ENCODE data around the gene ARSB. TPM values are rescaled to one million over a fixed set of nuclear protein-coding genes. Genes with fewer than 3 reads are reported as not detected.
A peak's percentile ranks its signal among the peaks of the same experiment; 100 is the strongest.

Gene ARSB
- polyA plus RNA-seq, 1 of the 3 experiments (the other 2 are of a cell fraction) = 12.5 TPM

- TF ChIP-seq MXI1 (IDR thresholded peaks at IDR 0.05; ENCODE audit: low read depth, low read length) (peak; percentile 75), MAX (IDR thresholded peaks at IDR 0.05; ENCODE audit: low read depth) (peak; percentile 58), GATA2 (CRISPR knock-in tag; IDR thresholded peaks at IDR 0.05) (no peak; the same call in 1 of the 2 replicates), USF2 (IDR thresholded peaks at IDR 0.05; ENCODE audit: borderline replicate concordance, low read depth, low read length) (no peak), FOXM1 (IDR thresholded peaks at IDR 0.05; ENCODE audit: low read depth) (no peak), MEF2A (IDR thresholded peaks at IDR 0.05; ENCODE audit: borderline replicate concordance, low read depth) (no peak), NFIC (IDR thresholded peaks at IDR 0.05; ENCODE audit: borderline replicate concordance) (no peak), ELF1 (IDR thresholded peaks at IDR 0.05) (no peak), GABPA (IDR thresholded peaks at IDR 0.05; ENCODE audit: low read depth) (no peak), CTCF (IDR thresholded peaks at IDR 0.05) (no peak)
Observed at GRCh38 chr5:78908173-78909061, 76.7 kb downstream of the ARSB start (continued).

- WGBS (ENCODE audit: low lambda C conversion rate) = 75% methylated on average over 11 of the region's 11 CpGs
- no peak overlapping the region for H3K4me3 ChIP-seq (ENCODE audit: low read depth in 2 of 2, low read length in 1 of 2)
- peak overlapping the region; percentile 78 for H3K4me2 ChIP-seq
- peaks cover 34% of the 10 kb centered on the region for H3F3A ChIP-seq (replicated peaks; ENCODE audit: insufficient read depth)
- H3K4me1 ChIP-seq (ENCODE audit: control insufficient read depth in 1 of 2, insufficient read depth in 2 of 2, low read depth in 1 of 2, low read length in 1 of 2) = peaks cover 28 to 32% of the 10 kb centered on the region in 2 experiments
- no peaks in the 10 kb centered on the region for H3K79me2 ChIP-seq (ENCODE audit: insufficient read depth)
- no peaks in the 10 kb centered on the region for H3K9me3 ChIP-seq
- peak overlapping the region; percentile 64 to 93 for H3K27ac ChIP-seq (ENCODE audit: low read depth in 2 of 2, low read length in 1 of 2)
- DNase-seq = no peak
- H3K36me3 ChIP-seq (replicated peaks in 1 of 2; ENCODE audit: control insufficient read depth in 1 of 2, insufficient read depth in 2 of 2, low read length in 1 of 2) = no peaks in the 10 kb centered on the region
- TF ChIP-seq JUND (IDR thresholded peaks at IDR 0.05) (peak; percentile 21; the same call in 1 of the 2 replicates), YY1 (IDR thresholded peaks at IDR 0.05; ENCODE audit: low read depth) (no peak), EP300 (IDR thresholded peaks at IDR 0.05; ENCODE audit: borderline replicate concordance in 1 of 2, low read depth in 1 of 2, low read length in 1 of 2) (peak in 1 of 2 experiments; percentile 45; a peak in 1 of 4 replicates), USF2 (IDR thresholded peaks at IDR 0.05; ENCODE audit: borderline replicate concordance, low read depth, low read length) (no peak), PBX3 (IDR thresholded peaks at IDR 0.05) (peak; percentile 20), NFIC (IDR thresholded peaks at IDR 0.05; ENCODE audit: borderline replicate concordance) (peak; percentile 51), GATA2 (CRISPR knock-in tag; IDR thresholded peaks at IDR 0.05) (no peak), TCF12 (IDR thresholded peaks at IDR 0.05) (peak; percentile 72), FOSL2 (IDR thresholded peaks at IDR 0.05; ENCODE audit: borderline replicate concordance, low read depth) (peak; percentile 46; the same call in 1 of the 2 replicates)
- POLR2A ChIA-PET = interaction anchor here (0.6 kb wide), 1 partner anchor 318 kb away, joined by 3 read pairs; no protein-coding TSS in a partner anchor
- no peak overlapping the region for H2AFZ ChIP-seq (ENCODE audit: low read depth)
- H3K9ac ChIP-seq = no peak overlapping the region
- CTCF ChIA-PET = interaction anchor here (0.7 to 1.5 kb wide), 7 partner anchors 10 to 373 kb away, joined by 3 to 4 read pairs (median 3); no protein-coding TSS in a partner anchor
- no peaks in the 10 kb centered on the region for H3K27me3 ChIP-seq (ENCODE audit: insufficient read depth)
- no peaks in the 10 kb centered on the region for H4K20me1 ChIP-seq (ENCODE audit: insufficient read depth)
- no peaks in the 10 kb centered on the region for H3K9me2 ChIP-seq
Observed at GRCh38 chr5:78907255-78907891, 77.7 kb downstream of the ARSB start.

All from SK-N-SH (cell line).